Fibroblast of the aortic adventitia (primary cell): ENCODE results near the gene F7. TPM values are rescaled to one million over a fixed set of nuclear protein-coding genes. Genes with fewer than 3 reads are reported as not detected.

Experiments used
- DNase-seq: peaks from one replicate; pipeline ENCODE4 v3.0.0-alpha.2; 2010; ENCODE audit warnings: low read depth
- H3K4me3 ChIP-seq: 2 replicates; pipeline ENCODE4 v1.5.1; 2011; ENCODE audit warnings: low read depth, mild to moderate bottlenecking, control low read depth, low read length, moderate library complexity
- CTCF ChIP-seq: IDR thresholded peaks from 2 replicates; pipeline ENCODE4 v1.5.1; 2011; ENCODE audit warnings: mild to moderate bottlenecking, low read length, control low read depth, inconsistent platforms; ENCODE audit not compliant: insufficient read depth
- total RNA-seq: library from RNA; depleted of rRNA; stranded (reverse); fragments of >200 nt; gene quantifications from 2 replicates; pipeline ENCODE4 v1.2.3, GENCODE V29; 2012; ENCODE audit warnings: low replicate concordance

The F7 gene
- total RNA-seq, 1 donor: under 0.01 TPM

GRCh38 chr13:113148407-113148806 is 42.8 kb downstream of the F7 start:
- H3K4me3 ChIP-seq: no peak overlapping the region
- DNase-seq: no peak
- TF ChIP-seq CTCF: no peak

DNA sequence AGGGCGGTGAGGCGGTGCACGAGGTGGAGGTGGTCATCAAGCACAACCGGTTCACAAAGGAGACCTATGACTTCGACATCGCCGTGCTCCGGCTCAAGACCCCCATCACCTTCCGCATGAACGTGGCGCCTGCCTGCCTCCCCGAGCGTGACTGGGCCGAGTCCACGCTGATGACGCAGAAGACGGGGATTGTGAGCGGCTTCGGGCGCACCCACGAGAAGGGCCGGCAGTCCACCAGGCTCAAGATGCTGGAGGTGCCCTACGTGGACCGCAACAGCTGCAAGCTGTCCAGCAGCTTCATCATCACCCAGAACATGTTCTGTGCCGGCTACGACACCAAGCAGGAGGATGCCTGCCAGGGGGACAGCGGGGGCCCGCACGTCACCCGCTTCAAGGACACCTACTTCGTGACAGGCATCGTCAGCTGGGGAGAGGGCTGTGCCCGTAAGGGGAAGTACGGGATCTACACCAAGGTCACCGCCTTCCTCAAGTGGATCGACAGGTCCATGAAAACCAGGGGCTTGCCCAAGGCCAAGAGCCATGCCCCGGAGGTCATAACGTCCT is 43.4 kb downstream of the F7 start:
- DNase-seq: no peak
- no peak for TF ChIP-seq CTCF
- H3K4me3 ChIP-seq: no peak overlapping the region

GRCh38 chr13:113149711-113150549 is 44.3 kb downstream of the F7 start:
- DNase-seq: no peak

GRCh38 chr13:113150550-113151365 is 45.2 kb downstream of the F7 start:
- TF ChIP-seq CTCF: no peak
- DNase-seq: no peak
- no peak overlapping the region for H3K4me3 ChIP-seq

More at GRCh38 chr13:113149711-113150549, 44.3 kb downstream of the F7 start:
- TF ChIP-seq CTCF: no peak
- H3K4me3 ChIP-seq: no peak overlapping the region

- H3K4me3 ChIP-seq: no peak overlapping the region
- no peak for TF ChIP-seq CTCF
- DNase-seq: peak; percentile 65
These were observed 46.4 kb downstream of the F7 start for GRCh38 chr13:113151745-113152690.

- no peak overlapping the region for H3K4me3 ChIP-seq
- TF ChIP-seq CTCF: no peak
- DNase-seq: no peak
These were observed 47.0 kb downstream of the F7 start for GRCh38 chr13:113152691-113152983.
